Measurements from ENCODE around the gene GATC. TPM values are rescaled to one million over a fixed set of nuclear protein-coding genes. Genes with fewer than 3 reads are reported as not detected.

The GATC gene
- total RNA-seq, 1 experiment from 2014 or later, result 29.8 TPM

DNA sequence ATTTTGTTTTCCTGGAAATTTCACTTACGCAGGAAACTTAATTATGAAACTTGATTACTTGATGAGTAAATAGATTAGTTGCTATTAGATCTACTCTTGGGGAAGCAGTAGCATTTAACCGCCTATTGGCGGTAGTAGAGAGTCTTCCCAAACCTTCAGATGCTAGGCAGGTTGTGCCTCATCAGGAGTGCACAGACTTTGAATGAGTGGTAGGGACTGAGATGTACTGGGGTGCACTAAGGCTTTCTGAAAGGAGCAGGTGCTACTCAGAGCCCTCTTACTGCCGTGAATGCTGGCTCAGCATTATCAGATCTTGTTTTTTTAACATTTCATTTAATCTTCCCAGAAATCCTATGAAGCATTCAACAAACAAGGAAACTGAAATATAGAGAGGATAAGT, 7.7 kb downstream of the GATC start:
- Histone ChIP-seq H3K4me3 (no peak overlapping the region), H3K27me3 (no peaks in the 10 kb centered on the region), H3K4me1 (no peaks in the 10 kb centered on the region), H3K27ac (no peak overlapping the region), H3K9me3 (replicated peaks) (no peaks in the 10 kb centered on the region), H3K36me3 (peaks cover 43% of the 10 kb centered on the region)
- peak in 1 of 2 experiments; percentile 50 for DNase-seq

DNA sequence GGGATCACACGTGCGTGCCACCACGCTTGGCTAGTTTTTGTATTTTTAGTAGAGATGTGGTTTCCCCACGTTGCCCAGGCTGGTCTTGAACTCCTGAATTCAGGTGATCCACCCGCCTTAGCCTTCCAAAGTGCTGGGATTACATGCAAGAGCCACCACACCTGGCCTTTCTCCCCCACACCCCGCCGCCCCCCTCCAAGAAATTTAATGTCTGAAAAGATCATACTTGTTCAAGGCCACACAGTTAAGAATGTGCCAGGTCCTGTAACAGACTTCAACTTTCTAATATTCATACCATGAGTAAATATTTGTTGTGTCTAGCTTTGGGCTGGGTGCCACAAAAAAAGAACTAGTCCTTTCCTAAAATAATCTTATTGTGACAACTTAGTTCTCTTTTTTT, 9.1 kb downstream of the GATC start:
- no peak overlapping the region for H3K27ac ChIP-seq
- H3K4me3 ChIP-seq, result no peak overlapping the region
- no peaks in the 10 kb centered on the region for H3K4me1 ChIP-seq
- no peak for DNase-seq
- peaks cover 47% of the 10 kb centered on the region for H3K36me3 ChIP-seq
- no peaks in the 10 kb centered on the region for H3K9me3 ChIP-seq (replicated peaks)
- H3K27me3 ChIP-seq, result no peaks in the 10 kb centered on the region

DNA sequence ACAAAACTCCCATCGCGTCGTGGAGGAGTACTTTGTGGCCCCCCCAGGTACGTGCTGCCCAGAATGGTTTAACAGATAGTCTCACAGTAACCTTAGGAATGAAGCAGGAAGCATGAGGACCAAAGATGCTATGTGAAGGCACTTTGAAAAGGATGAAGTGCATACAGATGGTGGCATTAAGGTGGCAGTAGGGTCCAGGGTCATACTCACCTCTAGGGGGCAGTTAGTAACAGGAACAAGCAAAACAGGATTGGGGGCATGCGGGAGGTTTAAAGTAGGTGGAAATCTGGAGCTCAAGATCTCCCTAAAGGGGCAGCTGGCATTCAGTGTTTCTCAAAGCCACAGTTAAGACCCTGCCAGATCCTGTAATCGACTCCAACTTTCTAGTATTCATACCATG, 10.9 kb downstream of the GATC start:
- peak in 1 of 2 experiments; percentile 25 for DNase-seq
- no peak overlapping the region for H3K4me3 ChIP-seq
- peaks cover 58% of the 10 kb centered on the region for H3K36me3 ChIP-seq
- no peaks in the 10 kb centered on the region for H3K27me3 ChIP-seq
- no peak overlapping the region for H3K27ac ChIP-seq
- H3K9me3 ChIP-seq (replicated peaks), result no peaks in the 10 kb centered on the region
- H3K4me1 ChIP-seq, result no peaks in the 10 kb centered on the region

DNA sequence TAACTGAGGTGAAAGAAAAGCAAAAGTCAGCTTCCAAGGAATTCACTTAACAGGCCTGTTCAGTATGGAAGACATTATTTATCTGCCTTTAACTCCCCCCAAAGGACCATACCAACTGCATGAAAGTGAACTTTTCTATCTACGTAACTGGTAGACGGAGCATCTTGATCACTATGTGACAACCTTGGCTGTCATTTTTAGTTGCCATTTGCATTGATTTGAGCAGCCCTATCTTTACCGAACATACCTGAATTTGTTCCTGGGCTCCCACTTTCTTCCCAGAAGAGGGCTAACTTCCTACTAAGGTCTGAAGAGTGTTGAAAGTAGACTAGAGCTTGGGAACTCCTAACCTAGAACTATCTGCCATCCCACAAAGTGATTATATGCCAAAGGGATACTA, 13.9 kb downstream of the GATC start:
- no peaks in the 10 kb centered on the region for H3K27me3 ChIP-seq
- H3K4me3 ChIP-seq, result no peak overlapping the region
- H3K36me3 ChIP-seq, result peaks cover 82% of the 10 kb centered on the region
- no peaks in the 10 kb centered on the region for H3K4me1 ChIP-seq
- H3K27ac ChIP-seq, result no peak overlapping the region
- H3K9me3 ChIP-seq (replicated peaks), result no peaks in the 10 kb centered on the region
- no peak for DNase-seq

DNA sequence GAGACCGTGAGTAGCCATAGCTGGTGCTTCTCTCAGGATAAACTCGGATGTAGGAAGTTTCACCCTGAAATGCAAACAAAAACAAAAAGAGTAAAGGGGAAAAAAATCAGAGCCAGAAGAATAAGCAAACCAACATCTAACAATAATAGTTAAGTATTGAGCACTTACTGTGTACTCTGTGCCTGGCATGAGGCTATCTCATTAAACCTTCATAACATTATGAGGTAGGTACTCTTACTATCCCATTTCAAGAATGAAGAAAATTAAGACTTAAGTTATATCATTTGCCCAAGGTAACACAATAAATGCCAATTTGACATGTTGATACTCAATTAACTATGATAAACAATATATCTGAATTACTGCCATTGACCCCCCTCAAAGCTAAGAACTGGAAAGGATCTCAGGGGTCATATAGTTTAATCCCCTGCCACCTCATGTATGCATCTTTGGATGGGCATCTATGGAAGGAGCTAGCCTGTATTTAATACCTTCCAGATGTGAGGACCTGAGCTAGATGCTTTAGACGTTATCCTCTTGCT, 15.9 kb downstream of the GATC start:
- Histone ChIP-seq H3K27me3 (no peaks in the 10 kb centered on the region), H3K9me3 (replicated peaks) (no peaks in the 10 kb centered on the region), H3K4me3 (no peak overlapping the region), H3K4me1 (no peaks in the 10 kb centered on the region), H3K27ac (no peak overlapping the region), H3K36me3 (peaks cover 86% of the 10 kb centered on the region)
- DNase-seq, result no peak

DNA sequence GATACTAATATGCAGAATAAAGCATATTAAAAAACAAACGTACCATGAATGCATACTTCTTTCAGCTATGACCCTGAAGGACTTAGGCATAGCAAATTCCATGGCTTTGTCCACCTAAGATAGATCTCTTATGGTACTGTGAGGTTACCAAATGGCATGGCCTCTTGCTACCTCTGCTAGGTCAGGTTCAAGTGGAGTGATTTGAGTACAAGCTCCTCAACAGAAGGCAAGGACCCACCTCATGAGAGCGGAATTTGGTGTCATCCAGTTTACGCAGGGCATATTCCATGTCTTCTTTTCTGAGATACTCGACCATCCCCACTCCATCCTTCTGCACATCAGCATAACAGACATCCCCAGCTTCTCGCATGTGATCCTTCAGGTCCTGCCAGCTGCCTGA, 17.5 kb downstream of the GATC start:
- DNase-seq, result no peak
- Histone ChIP-seq H3K4me1 (no peaks in the 10 kb centered on the region), H3K9me3 (replicated peaks) (no peaks in the 10 kb centered on the region), H3K27me3 (no peaks in the 10 kb centered on the region), H3K36me3 (peaks cover 81% of the 10 kb centered on the region), H3K4me3 (no peak overlapping the region), H3K27ac (no peak overlapping the region)

DNA sequence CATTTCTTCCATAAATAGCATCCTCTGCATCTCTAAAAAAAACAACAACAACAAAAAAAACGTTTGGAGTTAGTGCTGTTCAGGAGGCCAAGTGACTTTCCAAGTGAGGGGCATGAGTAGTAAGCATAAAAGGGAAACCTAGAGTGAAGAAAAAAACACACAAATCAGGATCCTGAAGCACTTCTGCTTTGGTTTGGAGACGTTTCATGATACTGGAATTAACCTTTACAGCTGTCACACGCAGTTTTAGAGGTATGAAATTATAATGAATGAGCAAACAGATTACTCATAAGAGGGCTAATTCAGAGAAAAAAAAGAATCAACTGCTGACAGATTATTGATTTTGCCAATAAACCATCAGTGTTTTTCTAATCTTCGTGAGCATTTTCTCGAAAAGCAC, 19.5 kb downstream of the GATC start:
- DNase-seq, result no peak
- H3K9me3 ChIP-seq (replicated peaks), result no peaks in the 10 kb centered on the region
- no peaks in the 10 kb centered on the region for H3K4me1 ChIP-seq
- H3K4me3 ChIP-seq, result no peak overlapping the region
- no peaks in the 10 kb centered on the region for H3K27me3 ChIP-seq
- no peak overlapping the region for H3K27ac ChIP-seq
- H3K36me3 ChIP-seq, result peaks cover 64% of the 10 kb centered on the region

DNA sequence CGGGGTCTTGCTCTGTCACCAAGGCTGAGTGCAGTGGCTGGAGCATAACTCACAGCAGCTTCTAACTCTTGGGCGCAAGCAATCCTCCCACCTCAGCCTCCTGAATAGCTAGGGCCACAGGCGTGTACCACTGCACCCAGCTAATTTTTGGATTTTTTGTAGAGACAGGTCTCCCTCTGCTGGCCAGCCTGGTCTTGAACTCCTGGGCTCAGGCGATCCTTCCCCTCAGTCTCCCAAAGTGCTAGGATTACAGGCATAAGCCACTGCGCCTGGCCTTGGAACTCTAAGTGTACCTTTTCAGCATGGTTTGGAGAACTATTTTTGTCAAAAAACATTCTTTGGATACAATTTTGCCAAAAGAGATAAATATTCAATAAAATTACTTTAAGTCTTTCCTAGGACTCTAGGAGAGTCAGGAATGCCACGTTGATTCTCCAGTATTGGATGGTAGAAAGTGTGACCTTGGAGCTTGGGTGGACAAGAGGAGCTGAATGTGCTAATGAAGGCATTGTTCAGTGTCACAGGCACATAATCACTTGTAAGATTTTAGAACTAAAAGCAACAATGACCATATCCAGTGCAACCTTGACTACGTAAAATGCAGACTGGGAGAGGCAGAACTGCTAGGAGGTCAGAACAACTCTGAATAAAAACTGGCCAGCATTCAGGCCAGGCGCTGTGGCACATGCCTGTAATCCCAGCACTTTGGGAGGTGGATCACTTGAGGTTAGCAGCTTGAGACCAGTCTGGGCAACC, 20.5 kb downstream of the GATC start:
- Histone ChIP-seq H3K4me1 (no peaks in the 10 kb centered on the region), H3K36me3 (peaks cover 56% of the 10 kb centered on the region), H3K9me3 (replicated peaks) (no peaks in the 10 kb centered on the region), H3K4me3 (no peak overlapping the region), H3K27ac (no peak overlapping the region), H3K27me3 (no peaks in the 10 kb centered on the region)
- peak; percentile 26 to 59 for DNase-seq

DNA sequence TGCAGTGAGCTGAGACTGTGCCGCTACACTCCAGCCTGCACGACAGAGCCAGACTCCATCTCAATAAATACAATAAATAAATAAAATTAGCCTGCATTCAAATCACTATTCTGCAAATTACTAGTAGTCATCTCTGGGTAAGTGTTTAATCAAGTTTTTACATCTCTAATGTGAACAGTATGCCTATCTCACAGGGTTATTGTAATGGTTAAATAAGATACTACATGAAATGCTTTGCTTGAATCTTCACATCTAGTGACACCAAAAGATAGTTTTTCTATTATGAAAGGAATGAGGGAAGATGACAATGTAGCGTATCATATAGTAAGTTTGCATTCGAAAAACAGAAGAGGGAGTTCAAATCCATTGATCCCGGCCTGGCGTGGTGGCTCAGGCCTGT, 21.2 kb downstream of the GATC start:
- H3K4me3 ChIP-seq, result no peak overlapping the region
- H3K27ac ChIP-seq, result no peak overlapping the region
- no peaks in the 10 kb centered on the region for H3K27me3 ChIP-seq
- no peak for DNase-seq
- H3K4me1 ChIP-seq, result no peaks in the 10 kb centered on the region
- no peaks in the 10 kb centered on the region for H3K9me3 ChIP-seq (replicated peaks)
- H3K36me3 ChIP-seq, result peaks cover 50% of the 10 kb centered on the region

DNA sequence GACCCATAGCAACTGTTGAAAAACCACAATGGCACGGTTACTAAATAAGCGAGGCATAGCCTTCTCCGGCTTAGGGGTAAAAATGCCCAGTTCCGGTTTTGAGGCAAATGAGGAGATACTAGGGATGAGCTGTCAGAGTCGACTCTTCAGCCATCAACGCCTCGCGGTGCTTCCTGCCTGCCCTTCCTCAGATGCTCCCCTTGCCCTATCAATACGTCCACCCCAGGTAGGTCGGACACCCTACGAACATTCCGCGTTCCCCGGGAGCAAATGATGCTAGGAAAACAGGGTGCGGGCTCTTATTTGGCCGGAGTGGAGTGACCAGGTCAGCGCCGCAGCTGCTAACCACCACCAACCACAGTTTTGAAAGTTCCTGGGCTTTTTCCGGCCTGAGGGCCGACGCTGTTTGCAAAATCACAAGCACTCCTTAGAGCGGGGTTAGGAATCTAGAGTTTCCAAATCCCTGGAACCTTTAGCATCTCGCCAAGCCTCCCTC, 22.1 kb downstream of the GATC start:
- Histone ChIP-seq H3K36me3 (peaks cover 40% of the 10 kb centered on the region), H3K27ac (peak overlapping the region; percentile 60), H3K4me3 (peak overlapping the region; percentile 92), H3K4me1 (no peaks in the 10 kb centered on the region), H3K9me3 (replicated peaks) (no peaks in the 10 kb centered on the region), H3K27me3 (no peaks in the 10 kb centered on the region)
- peak; percentile 38 to 55 for DNase-seq

DNA sequence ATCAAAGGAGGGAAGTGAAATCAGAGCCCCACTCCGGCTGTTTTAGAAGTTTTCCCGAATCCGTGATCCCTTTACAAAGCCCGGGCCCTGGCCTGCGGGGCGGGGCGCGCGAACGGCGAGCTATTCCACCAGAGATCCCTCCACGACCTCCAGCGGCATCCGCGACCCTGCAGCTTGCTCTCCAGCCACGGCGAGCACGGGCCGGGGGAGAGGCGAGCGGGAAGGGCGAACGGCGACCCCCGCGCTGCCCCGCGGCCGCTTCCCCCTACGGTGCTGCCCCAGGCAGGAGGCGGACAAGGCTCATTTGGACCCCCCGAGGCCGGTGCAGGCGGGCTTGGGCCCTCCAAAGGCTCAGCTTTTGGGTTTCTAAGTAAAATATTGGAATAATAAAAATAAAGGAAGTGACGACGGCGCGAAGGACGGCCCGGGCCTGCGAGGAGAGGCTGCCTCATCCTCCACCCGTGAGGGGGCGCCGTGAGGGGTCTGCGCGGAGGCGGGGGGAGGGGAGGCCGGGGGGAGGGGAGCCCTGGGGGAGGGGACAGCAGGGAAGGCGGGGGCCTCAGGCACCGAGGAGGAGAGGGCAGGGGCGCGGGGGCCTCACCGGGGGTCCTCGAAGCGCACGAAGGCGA, 22.7 kb downstream of the GATC start:
- Histone ChIP-seq H3K27ac (peak overlapping the region; percentile 60), H3K4me1 (no peaks in the 10 kb centered on the region), H3K27me3 (no peaks in the 10 kb centered on the region), H3K4me3 (peak overlapping the region; percentile 92), H3K9me3 (replicated peaks) (no peaks in the 10 kb centered on the region), H3K36me3 (peaks cover 35% of the 10 kb centered on the region)
- DNase-seq, result no peak

DNA sequence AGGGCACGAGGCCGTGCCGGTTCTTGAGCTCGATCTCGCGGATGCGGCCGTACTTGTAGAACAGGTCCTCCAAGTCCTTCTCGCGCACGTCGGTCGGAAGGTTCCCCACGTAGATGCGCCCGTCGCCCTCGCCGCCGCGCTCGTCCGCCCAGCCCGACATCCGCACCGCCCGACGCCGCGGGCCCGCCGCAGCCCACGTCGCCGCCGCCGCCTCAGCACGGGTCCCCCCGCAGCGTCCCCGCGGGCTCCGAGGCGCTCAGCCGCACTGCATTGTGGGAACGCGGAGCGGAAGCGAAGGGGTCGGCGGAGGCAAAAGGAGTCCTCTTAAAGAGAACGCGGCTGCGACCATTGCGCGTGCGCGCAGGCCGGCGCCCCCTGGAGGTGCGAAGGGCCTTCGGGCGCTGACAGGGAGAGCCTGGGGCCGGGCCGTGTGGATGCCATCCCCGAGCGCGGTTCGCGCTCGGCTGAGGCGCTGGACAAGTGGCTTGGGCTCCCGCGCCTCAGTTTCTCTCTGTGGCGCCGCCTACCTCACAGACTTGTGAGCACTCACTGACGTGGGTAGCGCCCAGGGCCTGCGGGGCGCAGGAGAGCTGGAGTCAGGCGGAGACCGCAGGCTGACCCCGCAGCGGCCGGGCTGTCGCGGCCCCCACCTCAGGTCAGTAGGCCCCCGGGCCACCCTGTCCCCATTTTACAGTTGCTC, 23.4 kb downstream of the GATC start, which contains the start of gene SRSF9:
TSS of gene SRSF9 (minus strand) at position 299 of the 700 bp plus-strand sequence. CDS start at position 160, 139 bp downstream.
- H3K4me3 ChIP-seq, result peak within 1 kb of the TSS; percentile 92
- DNase-seq, result peak; percentile 95 to 97
- no peaks in the 10 kb centered on the region for H3K4me1 ChIP-seq
- H3K9me3 ChIP-seq (replicated peaks), result no peaks in the 10 kb centered on the region
- H3K27ac ChIP-seq, result peak within 1 kb of the TSS; percentile 60
- H3K27me3 ChIP-seq, result no peaks in the 10 kb centered on the region
- peaks cover 28% of the 10 kb centered on the region for H3K36me3 ChIP-seq

DNA sequence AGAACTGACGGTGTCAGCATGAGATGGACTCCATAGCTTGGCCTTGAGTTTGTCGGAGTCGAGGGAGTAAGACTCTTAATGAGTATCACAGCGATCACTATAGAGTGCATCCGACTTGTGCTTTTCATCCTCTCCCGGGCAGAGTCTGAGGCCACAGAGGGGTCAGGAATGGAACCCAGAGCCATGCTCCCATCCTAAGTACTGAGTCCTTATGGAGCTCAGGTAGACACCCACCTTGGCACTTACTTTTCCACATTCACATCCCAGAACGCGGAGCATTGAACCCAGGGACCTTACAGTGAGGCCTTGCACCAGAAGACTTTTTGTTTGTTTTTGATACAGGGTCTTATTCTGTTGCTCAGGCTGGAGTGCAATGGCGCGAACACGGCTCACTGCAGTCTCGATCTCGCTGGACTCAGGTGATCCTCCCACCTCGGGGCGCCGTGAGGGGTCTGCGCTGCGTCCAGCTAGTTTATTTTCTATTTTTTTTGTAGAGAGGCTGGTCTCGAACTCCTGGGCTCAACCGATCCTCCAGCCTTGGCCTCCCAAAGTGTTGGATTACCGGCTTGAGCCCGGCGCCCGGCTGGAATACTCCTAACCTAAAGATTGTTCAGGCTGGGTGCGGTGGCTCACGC, 24.0 kb downstream of the GATC start:
- Histone ChIP-seq H3K4me3 (peak overlapping the region; percentile 92), H3K9me3 (replicated peaks) (no peaks in the 10 kb centered on the region), H3K27me3 (no peaks in the 10 kb centered on the region), H3K36me3 (peaks cover 21% of the 10 kb centered on the region), H3K4me1 (no peaks in the 10 kb centered on the region), H3K27ac (no peak overlapping the region)
- DNase-seq, result no peak

DNA sequence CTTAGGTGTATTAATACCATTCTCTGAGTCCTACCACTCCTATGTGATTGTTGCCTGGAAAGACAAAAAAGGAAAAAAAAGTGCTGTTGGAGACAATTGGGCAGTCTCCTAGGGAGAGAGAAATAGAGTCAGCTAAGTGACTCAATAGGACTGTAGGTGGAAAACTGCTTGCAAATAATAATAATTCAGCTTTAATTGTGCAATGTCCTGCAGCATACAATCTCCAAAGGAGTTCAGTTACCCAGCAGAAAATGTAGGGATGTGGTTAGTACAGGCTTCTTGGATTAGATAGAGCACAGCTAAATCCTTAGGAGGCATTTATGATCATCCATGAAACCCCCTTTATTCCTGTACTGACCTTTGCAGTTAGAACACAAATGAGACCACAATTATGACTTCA, 26.3 kb downstream of the GATC start:
- no peaks in the 10 kb centered on the region for H3K4me1 ChIP-seq

More for the DNA sequence above, 26.3 kb downstream of the GATC start:
- Histone ChIP-seq H3K27ac (no peak overlapping the region), H3K27me3 (no peaks in the 10 kb centered on the region), H3K9me3 (replicated peaks) (no peaks in the 10 kb centered on the region), H3K4me3 (no peak overlapping the region), H3K36me3 (peaks cover under 1% of the 10 kb centered on the region)
- DNase-seq, result no peak

Data from SJCRH30 (cell line).